GM21423 (cell line): Measurements from ENCODE around the gene MTHFD2.
"Not testable (repeated sequence)": the region's sequence is repeated elsewhere in the genome, so short reads cannot be mapped to it uniquely, and the experiment has no call there.

Source experiments
- ATAC-seq: cut with Tn5 transposase; IDR thresholded peaks from one replicate; pipeline ENCODE4 v1.9.1; 2021; ENCODE audit warnings: mild to moderate bottlenecking, moderate library complexity; ENCODE audit not compliant: unreplicated experiment

MTHFD2 gene

GRCh38 chr2:74198461-74199274 lies at the start of gene MTHFD2:
Gene MTHFD2 (plus strand): TSS chr2:74198615. CDS start chr2:74198642, 27 bp downstream.
- ATAC-seq = peak; percentile 83

DNA sequence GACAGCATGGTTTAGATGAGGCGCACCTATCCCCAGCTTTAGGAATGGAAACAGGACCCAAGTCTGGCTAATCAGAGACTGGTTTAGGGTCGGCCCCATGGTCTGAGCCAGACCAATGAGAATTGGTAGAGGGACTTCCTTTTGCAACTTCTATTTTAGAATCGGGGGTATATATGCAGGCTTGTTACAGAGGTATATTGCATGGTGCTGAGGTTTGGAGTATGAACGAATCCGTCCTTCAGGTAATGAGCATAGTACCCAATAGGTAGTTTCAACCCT lies 49.2 kb upstream of the MTHFD2 start:
- no peak for ATAC-seq

GRCh38 chr2:74149570-74150319 lies 48.7 kb upstream of the MTHFD2 start:
- no peak for ATAC-seq

- ATAC-seq = no peak
These were observed 45.5 kb upstream of the MTHFD2 start for GRCh38 chr2:74152954-74153353.

DNA sequence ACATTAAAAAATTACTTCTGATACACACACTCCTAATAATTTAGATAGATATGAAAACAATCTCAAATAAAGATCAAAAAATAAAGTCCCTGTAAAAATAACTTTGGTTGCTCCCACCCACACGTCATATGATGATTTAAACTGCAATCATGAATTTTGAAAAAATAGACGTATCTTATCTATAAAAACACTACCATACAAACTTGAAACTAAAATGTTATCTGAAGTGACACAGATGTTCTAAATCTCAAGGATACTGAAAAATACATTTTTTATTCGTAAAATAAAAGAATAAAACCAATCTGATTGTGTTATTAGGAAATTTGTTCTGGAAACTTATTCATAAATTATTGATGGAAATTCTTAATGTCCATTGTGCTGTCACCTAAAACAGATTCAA lies 42.6 kb upstream of the MTHFD2 start:
- ATAC-seq = no peak

DNA sequence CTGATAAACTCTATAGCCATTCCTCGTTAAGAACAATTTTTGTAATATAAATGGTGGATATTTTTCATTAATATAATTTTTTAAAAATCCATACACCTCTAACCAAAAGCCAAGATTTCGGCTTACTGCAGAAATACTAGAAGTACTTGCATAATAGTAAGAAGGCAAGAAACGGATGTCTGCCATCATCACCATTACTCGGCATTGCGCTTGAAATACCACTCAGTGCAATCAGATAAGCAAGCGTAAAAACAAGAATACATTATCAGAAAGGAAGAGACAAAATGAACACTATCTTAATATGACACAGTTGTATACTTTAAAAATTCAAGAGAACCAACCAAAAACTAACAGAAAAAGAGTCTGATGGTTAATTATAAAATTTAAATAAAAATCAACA lies 35.5 kb upstream of the MTHFD2 start:
- ATAC-seq = no peak

DNA sequence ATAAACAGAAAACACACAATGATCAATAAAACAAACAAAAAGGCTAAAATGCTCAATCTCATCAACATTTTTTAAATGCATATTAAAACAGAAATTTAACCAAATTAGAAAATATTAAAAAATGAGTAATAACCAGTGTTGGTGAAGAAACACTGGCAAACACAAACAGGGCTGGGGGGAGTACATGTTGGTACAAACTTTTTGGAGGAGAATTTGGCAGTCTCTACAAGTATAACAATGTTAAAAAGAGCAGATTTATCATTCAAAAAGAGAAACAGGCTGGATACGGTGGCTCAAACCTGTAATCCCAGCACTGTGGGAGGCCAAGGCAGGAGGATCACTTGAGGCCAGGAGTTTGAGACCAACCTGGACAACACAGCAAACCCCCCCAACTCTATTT lies 33.7 kb upstream of the MTHFD2 start:
- ATAC-seq = no peak

DNA sequence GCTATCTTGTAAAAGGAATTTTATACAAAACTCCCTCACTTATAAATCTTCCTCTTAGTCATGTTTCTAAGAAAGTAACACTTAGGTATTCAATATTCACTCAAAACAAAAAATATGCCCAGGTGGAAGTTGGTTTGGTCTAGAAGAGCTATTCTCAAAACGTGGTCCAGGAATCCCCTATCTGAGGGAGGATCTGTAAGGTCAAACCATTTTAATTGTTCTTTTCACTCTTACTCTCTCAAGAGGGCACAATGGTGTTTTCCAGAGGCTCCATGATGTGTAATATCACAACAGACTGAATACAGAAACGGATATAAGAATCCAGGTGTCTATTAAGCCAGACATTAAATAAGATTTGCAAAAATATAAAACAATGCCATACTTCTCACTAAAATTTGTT lies 29.7 kb upstream of the MTHFD2 start:
- no peak for ATAC-seq

DNA sequence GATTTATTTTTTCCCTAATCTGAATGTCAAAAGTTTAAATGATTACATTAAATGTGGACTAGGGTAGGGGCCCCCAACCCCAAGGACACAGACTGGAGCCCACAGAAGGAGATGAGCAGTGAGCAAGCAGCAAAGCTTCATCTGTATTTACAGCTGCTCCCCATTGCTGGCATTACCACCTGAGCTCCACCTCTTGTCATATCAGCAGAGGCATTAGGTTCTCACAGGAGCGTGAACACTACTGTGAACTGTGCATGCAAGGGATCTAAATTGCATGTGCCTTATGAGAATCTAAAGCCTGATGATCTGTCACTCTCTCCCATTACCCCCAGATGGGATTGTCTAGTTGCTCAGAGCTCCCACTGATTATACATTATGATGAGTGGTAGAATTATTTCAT lies 23.5 kb upstream of the MTHFD2 start:
- no peak for ATAC-seq

- ATAC-seq = no peak
These were observed 20.7 kb upstream of the MTHFD2 start for GRCh38 chr2:74177696-74178095.

GRCh38 chr2:74178211-74179062 lies 20.0 kb upstream of the MTHFD2 start, which contains the start of gene MOB1A:
Gene MOB1A (minus strand): TSS chr2:74178879. CDS start chr2:74178674, 205 bp downstream.
- peak; percentile 79 for ATAC-seq

GRCh38 chr2:74179063-74179865 lies 19.2 kb upstream of the MTHFD2 start:
- peak; percentile 6 for ATAC-seq

DNA sequence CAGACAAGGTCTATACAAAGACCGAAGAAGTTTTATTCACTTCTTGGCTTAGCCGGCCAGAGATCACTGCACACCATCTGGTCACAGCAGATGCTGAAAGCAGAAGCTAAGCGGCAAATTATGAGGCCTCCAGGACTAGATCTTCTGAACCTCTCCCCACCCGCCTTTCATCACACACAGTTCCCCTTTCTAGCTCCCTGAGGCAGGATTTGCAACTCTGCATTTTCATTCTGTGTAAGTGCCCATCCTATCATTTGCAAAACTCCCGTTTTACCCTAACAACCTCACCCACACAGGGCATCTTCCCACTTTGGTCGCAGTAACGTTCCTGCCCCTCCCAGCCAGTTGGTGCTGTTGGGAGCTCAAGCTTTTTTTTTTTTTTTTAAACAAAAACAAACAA lies 16.7 kb upstream of the MTHFD2 start:
- ATAC-seq = peak; percentile 22

- ATAC-seq = no peak
These were observed 14.5 kb upstream of the MTHFD2 start for GRCh38 chr2:74183878-74184277.

GRCh38 chr2:74186038-74186437 lies 12.4 kb upstream of the MTHFD2 start:
- peak; percentile 63 for ATAC-seq

- ATAC-seq = not testable (repeated sequence)
These were observed 11.7 kb upstream of the MTHFD2 start for GRCh38 chr2:74186706-74187105.

DNA sequence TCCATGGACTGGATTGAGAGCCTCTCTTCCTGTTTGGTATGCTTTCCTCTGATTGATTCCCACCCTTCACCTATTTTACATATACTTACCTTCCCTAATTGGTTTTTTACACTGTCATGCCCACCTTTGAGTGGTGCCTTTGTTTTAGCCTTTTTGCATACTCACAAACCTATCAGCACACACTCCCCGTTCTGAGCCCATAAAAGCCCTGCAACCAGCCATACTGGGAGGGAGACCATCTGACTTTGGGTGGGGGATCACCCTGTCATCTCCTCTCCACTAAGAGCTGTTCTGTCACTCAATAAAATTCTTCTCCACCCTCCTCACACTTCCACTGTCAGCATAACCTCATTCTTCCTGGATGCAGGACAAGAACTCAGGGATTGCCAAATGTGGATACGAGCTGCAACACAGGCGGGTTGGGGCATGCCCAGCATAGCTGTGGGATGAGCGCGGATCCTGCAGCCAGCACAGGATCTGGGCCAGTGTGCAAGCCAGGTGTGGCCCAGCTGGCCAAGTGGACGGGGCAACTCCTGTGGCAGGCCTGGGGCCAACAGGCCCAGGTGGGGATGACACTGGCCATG lies 10.3 kb upstream of the MTHFD2 start:
- ATAC-seq = no peak

GRCh38 chr2:74188696-74189095 lies 9.7 kb upstream of the MTHFD2 start:
- ATAC-seq = no peak

- no peak for ATAC-seq
These were observed 6.6 kb upstream of the MTHFD2 start for GRCh38 chr2:74191596-74192380.
